Panc1 (cell line): ENCODE measurements around the gene THADA. TPM values are rescaled to one million over a fixed set of nuclear protein-coding genes. Genes with fewer than 3 reads are reported as not detected.

Source experiments
- ATAC-seq: fragments of 200-7000 bp; cut with Tn5 transposase; 2 replicates; pipeline ENCODE4 v1.9.1; 2020; ENCODE audit warnings: mild to moderate bottlenecking, moderate library complexity
- BruUV-seq: library from RNA; stranded (reverse); fragments of 400-500 nt; replicated peaks from 2 replicates; lab custom pipeline; 2021; lab: Mats Ljungman, UMichigan
- CTCF ChIA-PET: fragments of 300-600 bp; sonication (Branson Sonifier 250); formaldehyde crosslinking; loops from one replicate; lab custom pipeline; 2022; ENCODE audit warnings: antibody characterized with exemption; lab: Charles Lee
- POLR2A ChIA-PET: fragments of 300-600 bp; sonication (Branson Sonifier 250); formaldehyde crosslinking; loops from one replicate; lab custom pipeline; 2022; ENCODE audit warnings: antibody characterized with exemption; lab: Charles Lee
- DNase-seq: peaks from one replicate; pipeline ENCODE4 v3.0.0-alpha.2; 2010; ENCODE audit warnings: low read depth, low spot score
- H3K27ac ChIP-seq: 2 replicates; pipeline ENCODE4 v1.5.1; 2011; ENCODE audit warnings: mild to moderate bottlenecking, low read length, inconsistent platforms
- H3K27me3 ChIP-seq: fragments of 200-500 bp; sonication (Bioruptor generic); 2 replicates; pipeline ENCODE4 v1.6.0; 2014; ENCODE audit warnings: low read length, inconsistent platforms; ENCODE audit not compliant: control insufficient read depth, insufficient read depth
- H3K36me3 ChIP-seq: fragments of 200-500 bp; sonication (Bioruptor generic); 2 replicates; pipeline ENCODE4 v1.5.1; 2014; ENCODE audit warnings: inconsistent platforms, mild to moderate bottlenecking, low read length, moderate library complexity; ENCODE audit not compliant: control insufficient read depth, insufficient read depth
- H3K4me1 ChIP-seq: 2 replicates; pipeline ENCODE4 v1.5.1; 2011; ENCODE audit warnings: inconsistent platforms, mild to moderate bottlenecking, low read length, moderate library complexity; ENCODE audit not compliant: control insufficient read depth, insufficient read depth
- H3K4me3 ChIP-seq, 2 experiments: 2 replicates each; pipeline ENCODE4 v1.5.1; 2011 to 2012; ENCODE audit warnings: low read depth in 2 of 2, low read length in 2 of 2, mild to moderate bottlenecking in 2 of 2, inconsistent platforms in 1 of 2, moderate library complexity in 1 of 2
- H3K9me3 ChIP-seq: fragments of 200-500 bp; sonication (Bioruptor generic); 2 replicates; pipeline ENCODE4 v1.5.1; 2014; ENCODE audit warnings: low read depth, mild to moderate bottlenecking, inconsistent platforms, low read length, moderate library complexity; ENCODE audit not compliant: control insufficient read depth, insufficient read depth
- POLR2AphosphoS5 ChIP-seq: IDR thresholded peaks from 2 replicates; pipeline ENCODE4 v1.6.1; 2012; ENCODE audit warnings: mild to moderate bottlenecking, low read depth, low read length, moderate library complexity
- SIN3A ChIP-seq: IDR thresholded peaks from 2 replicates; pipeline ENCODE4 v1.6.1; 2012; ENCODE audit warnings: low read depth, mild to moderate bottlenecking, low read length, moderate library complexity, borderline replicate concordance; ENCODE audit not compliant: insufficient read depth
- TCF7L2 ChIP-seq: IDR thresholded peaks from 2 replicates; pipeline ENCODE4 v1.6.1; 2011; ENCODE audit warnings: mild to moderate bottlenecking, low read depth, low read length, inconsistent platforms
- in situ Hi-C: cut with HindIII; loops from 2 replicates; pipeline ENCODE4 v1.10.0; 2016; ENCODE audit warnings: low sequenced_read_pairs, low pct_unique_long_range_greater_than_20kb
- intact Hi-C: fragments of 100-400 bp; cut with micrococcal nuclease; formaldehyde crosslinking; loops from one replicate; pipeline ENCODE4 v1.10.0; 2022; ENCODE audit not compliant: unreplicated experiment
- total RNA-seq: library from RNA; stranded (reverse); gene quantifications from one replicate; pipeline ENCODE4 v1.2.1, GENCODE V29; 2021; ENCODE audit not compliant: unreplicated experiment
- TF ChIP-seq, protein P1 (sequence below), 2 experiments: IDR thresholded peaks; 2 replicates each; pipeline ENCODE4 v1.6.1; 2011 to 2012; ENCODE audit warnings: low read depth in 2 of 2, control low read depth in 1 of 2, low read length in 1 of 2, mild to moderate bottlenecking in 1 of 2, moderate library complexity in 1 of 2; ENCODE audit not compliant: insufficient read depth in 1 of 2
- TF ChIP-seq, protein P2 (sequence below): fragments of 450-650 bp; IDR thresholded peaks from 2 replicates; pipeline ENCODE4 v1.5.1; 2017; ENCODE audit warnings: mild to moderate bottlenecking

THADA gene
- total RNA-seq, 1 experiment from 2014 or later: 37.2 TPM

DNA sequence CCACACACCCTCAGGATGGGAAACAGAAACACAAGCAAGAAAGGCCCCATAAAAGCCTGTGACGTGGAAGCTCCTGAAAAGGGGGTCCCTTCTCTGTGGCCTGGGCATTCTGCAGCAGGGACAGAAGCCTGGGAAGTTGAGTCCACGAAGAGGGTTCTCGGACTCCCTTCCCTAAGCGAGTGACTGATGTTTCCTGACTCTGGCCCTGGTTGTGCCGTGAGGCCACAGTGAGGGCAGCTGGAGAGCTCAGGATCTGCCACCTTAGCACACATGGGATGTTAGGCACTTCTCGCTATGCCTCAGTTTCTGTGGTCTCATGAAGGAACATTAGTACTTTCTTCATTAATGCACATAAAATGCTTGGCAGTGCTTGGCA lies 282.2 kb downstream of the THADA start:
- peak overlapping the region; percentile 26; the same call in 1 of the 2 replicates for H3K27ac ChIP-seq
- BruUV-seq: no TSS peak
- H3K4me3 ChIP-seq: no peak overlapping the region
- no peak for DNase-seq
- TF ChIP-seq, protein P1, sequence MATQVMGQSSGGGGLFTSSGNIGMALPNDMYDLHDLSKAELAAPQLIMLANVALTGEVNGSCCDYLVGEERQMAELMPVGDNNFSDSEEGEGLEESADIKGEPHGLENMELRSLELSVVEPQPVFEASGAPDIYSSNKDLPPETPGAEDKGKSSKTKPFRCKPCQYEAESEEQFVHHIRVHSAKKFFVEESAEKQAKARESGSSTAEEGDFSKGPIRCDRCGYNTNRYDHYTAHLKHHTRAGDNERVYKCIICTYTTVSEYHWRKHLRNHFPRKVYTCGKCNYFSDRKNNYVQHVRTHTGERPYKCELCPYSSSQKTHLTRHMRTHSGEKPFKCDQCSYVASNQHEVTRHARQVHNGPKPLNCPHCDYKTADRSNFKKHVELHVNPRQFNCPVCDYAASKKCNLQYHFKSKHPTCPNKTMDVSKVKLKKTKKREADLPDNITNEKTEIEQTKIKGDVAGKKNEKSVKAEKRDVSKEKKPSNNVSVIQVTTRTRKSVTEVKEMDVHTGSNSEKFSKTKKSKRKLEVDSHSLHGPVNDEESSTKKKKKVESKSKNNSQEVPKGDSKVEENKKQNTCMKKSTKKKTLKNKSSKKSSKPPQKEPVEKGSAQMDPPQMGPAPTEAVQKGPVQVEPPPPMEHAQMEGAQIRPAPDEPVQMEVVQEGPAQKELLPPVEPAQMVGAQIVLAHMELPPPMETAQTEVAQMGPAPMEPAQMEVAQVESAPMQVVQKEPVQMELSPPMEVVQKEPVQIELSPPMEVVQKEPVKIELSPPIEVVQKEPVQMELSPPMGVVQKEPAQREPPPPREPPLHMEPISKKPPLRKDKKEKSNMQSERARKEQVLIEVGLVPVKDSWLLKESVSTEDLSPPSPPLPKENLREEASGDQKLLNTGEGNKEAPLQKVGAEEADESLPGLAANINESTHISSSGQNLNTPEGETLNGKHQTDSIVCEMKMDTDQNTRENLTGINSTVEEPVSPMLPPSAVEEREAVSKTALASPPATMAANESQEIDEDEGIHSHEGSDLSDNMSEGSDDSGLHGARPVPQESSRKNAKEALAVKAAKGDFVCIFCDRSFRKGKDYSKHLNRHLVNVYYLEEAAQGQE (IDR thresholded peaks at IDR 0.05; ENCODE audit: insufficient read depth in 1 of 2, low read depth in 2 of 2, low read length in 1 of 2): no peak
- TF ChIP-seq SIN3A (no peak), TCF7L2 (no peak; the same call in 1 of the 2 replicates), POLR2AphosphoS5 (no peak)
- TF ChIP-seq, protein P2, sequence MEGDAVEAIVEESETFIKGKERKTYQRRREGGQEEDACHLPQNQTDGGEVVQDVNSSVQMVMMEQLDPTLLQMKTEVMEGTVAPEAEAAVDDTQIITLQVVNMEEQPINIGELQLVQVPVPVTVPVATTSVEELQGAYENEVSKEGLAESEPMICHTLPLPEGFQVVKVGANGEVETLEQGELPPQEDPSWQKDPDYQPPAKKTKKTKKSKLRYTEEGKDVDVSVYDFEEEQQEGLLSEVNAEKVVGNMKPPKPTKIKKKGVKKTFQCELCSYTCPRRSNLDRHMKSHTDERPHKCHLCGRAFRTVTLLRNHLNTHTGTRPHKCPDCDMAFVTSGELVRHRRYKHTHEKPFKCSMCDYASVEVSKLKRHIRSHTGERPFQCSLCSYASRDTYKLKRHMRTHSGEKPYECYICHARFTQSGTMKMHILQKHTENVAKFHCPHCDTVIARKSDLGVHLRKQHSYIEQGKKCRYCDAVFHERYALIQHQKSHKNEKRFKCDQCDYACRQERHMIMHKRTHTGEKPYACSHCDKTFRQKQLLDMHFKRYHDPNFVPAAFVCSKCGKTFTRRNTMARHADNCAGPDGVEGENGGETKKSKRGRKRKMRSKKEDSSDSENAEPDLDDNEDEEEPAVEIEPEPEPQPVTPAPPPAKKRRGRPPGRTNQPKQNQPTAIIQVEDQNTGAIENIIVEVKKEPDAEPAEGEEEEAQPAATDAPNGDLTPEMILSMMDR: no peak
- peaks cover 23% of the 10 kb centered on the region for H3K4me1 ChIP-seq
- in situ Hi-C loops (no loop called here), intact Hi-C loops (no loop called here)
- peak; percentile 72; the same call in 1 of the 2 replicates for ATAC-seq
- ChIA-PET POLR2A (no interaction called here), CTCF (no interaction called here)
- no peaks in the 10 kb centered on the region for H3K36me3 ChIP-seq
- no peaks in the 10 kb centered on the region for H3K27me3 ChIP-seq
- H3K9me3 ChIP-seq: no peaks in the 10 kb centered on the region

DNA sequence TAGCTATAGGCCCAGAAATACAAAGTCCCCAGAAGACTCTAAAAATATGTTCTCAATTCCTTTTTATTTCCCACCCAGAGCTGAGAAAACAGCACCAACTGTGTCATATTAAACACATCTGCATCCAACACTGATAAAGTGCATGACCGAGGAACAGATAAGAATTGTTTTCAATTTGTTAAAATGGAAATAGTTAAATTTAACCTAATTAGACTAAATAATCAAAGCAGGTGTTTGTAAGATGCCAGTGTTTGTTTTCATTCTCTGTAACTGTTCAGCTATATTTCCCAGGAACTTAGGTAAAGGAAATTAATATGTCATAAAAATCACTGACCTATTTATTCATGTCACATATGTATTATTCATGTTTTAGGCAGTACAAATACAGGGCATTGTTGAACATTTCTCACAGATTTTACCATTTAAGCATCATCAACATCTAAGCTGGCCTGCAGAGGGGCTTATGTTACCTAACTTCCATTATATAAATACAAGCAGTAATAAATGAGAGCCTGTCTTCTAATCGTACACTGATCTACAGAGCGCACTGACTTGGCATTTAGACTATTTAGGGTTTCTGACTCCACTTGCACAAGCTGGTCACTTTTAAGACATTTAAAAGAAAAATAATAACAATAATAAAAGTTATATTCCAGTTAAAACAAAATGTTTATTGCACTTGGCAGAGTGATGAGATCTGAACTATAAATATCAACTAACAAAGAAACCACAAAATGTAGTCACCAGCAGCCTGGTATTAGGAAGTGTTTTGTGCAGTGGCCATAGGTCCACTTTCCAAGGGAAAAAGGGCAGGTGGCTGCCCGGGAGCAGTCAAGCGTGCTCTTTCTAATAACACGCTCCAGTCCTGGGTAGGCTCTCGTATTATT lies 282.8 kb downstream of the THADA start:
- H3K27me3 ChIP-seq: no peaks in the 10 kb centered on the region
- BruUV-seq: no TSS peak
- intact Hi-C loops: no loop called here
- no peak for TF ChIP-seq POLR2AphosphoS5
- TF ChIP-seq, protein P2: no peak
- TF ChIP-seq TCF7L2: peak; percentile 76
- no peaks in the 10 kb centered on the region for H3K9me3 ChIP-seq
- peak overlapping the region; percentile 68; the same call in 1 of the 2 replicates for H3K27ac ChIP-seq
- POLR2A ChIA-PET: interaction anchor here (0.6 to 0.9 kb wide), 2 partner anchors 9 to 13 kb away, joined by 3 to 6 read pairs; no protein-coding TSS in a partner anchor
- CTCF ChIA-PET: no interaction called here
- H3K4me1 ChIP-seq: peaks cover 23% of the 10 kb centered on the region
- in situ Hi-C loops: no loop called here
- H3K4me3 ChIP-seq: no peak overlapping the region
- ATAC-seq (peak; percentile 93), DNase-seq (no peak)
- H3K36me3 ChIP-seq: no peaks in the 10 kb centered on the region
